H1 (cell line): ENCODE results near the gene CCDC137.

ENCODE experiments used
- CTCF ChIP-seq, 3 experiments: IDR thresholded peaks; 1 replicate in 2 of 3; 2 replicates in 1 of 3; pipeline versions ENCODE4 v1.5.1 to v1.6.1; 2011; ENCODE audit warnings: low read length in 3 of 3, mild to moderate bottlenecking in 3 of 3, inconsistent platforms in 2 of 3, low read depth in 1 of 3, moderate library complexity in 1 of 3; ENCODE audit not compliant: insufficient read depth in 1 of 3; ENCODE audit errors: control extremely low read depth in 1 of 3
- GABPA ChIP-seq: IDR thresholded peaks from 2 replicates; pipeline ENCODE4 v1.6.1; 2011; ENCODE audit warnings: mild to moderate bottlenecking, low read length, moderate library complexity, borderline replicate concordance; ENCODE audit not compliant: insufficient read depth
- JUND ChIP-seq: IDR thresholded peaks from 2 replicates; pipeline ENCODE4 v1.6.1; 2011; ENCODE audit warnings: mild to moderate bottlenecking, improper control_type of control experiment, low read length
- KDM1A ChIP-seq: fragments of 200-600, 300-600 bp; sonication (generic); IDR thresholded peaks from 2 replicates; pipeline ENCODE4 v1.7.1; 2016; ENCODE audit warnings: mild to moderate bottlenecking, low read length, borderline replicate concordance
- RAD21 ChIP-seq, 2 experiments: IDR thresholded peaks in 1 of 2; conservative IDR thresholded peaks in 1 of 2; 2 replicates each; pipeline ENCODE4 v1.6.1; 2011; ENCODE audit warnings: low read depth in 2 of 2, low read length in 2 of 2, improper control_type of control experiment in 1 of 2, inconsistent platforms in 1 of 2, mild to moderate bottlenecking in 1 of 2, moderate library complexity in 1 of 2
- SP1 ChIP-seq: IDR thresholded peaks from 2 replicates; pipeline ENCODE4 v1.6.1; 2011; ENCODE audit warnings: low read depth, low read length
- YY1 ChIP-seq: IDR thresholded peaks from 2 replicates; pipeline ENCODE4 v1.6.1; 2011; ENCODE audit warnings: low read depth, mild to moderate bottlenecking, low read length

- TF ChIP-seq JUND (no peak), GABPA (no peak), YY1 (no peak), RAD21 (IDR thresholded peaks at IDR 0.05 in 1 of 2, conservative IDR thresholded peaks at IDR 0.05 in 1 of 2; ENCODE audit: low read depth in 2 of 2, low read length in 2 of 2) (no peak), SP1 (no peak), CTCF (IDR thresholded peaks at IDR 0.05; ENCODE audit: control extremely low read depth in 1 of 3, insufficient read depth in 1 of 3, low read depth in 1 of 3, low read length in 3 of 3) (no peak), KDM1A (no peak)
Observed at GRCh38 chr17:81715107-81715871, 48.8 kb downstream of the CCDC137 start.
